H1 (cell line): ENCODE data around the gene TTC29. TPM values are rescaled to one million over a fixed set of nuclear protein-coding genes. Genes with fewer than 3 reads are reported as not detected.

Experiments used
- CTCF ChIA-PET: fragments of 300-600 bp; sonication (Branson Sonifier 250); formaldehyde crosslinking; loops from one replicate; lab custom pipeline; 2021; ENCODE audit not compliant: partially characterized antibody; lab: Charles Lee
- POLR2A ChIA-PET: fragments of 300-600 bp; sonication (Branson Sonifier 250); formaldehyde crosslinking; loops from one replicate; lab custom pipeline; 2021; ENCODE audit warnings: inconsistent platforms; ENCODE audit not compliant: partially characterized antibody; lab: Charles Lee
- DNase-seq, 2 experiments: peaks; one replicate each; pipeline versions ENCODE4 v3.0.0 to v3.0.0-alpha.2; 2010 to 2022; ENCODE audit warnings: low spot score in 2 of 2, low read depth in 1 of 2, mixed read lengths in 1 of 2
- FAIRE-seq: peaks from 2 replicates; lab custom pipeline; 2011; peaks lifted over from hg19 to GRCh38; lab: Jason Lieb, UNC
- H2AFZ ChIP-seq: 2 replicates; pipeline ENCODE4 v1.8.1; 2012; ENCODE audit warnings: low read length, inconsistent platforms
- H2AK5ac ChIP-seq: 2 replicates; pipeline ENCODE4 v1.6.1; 2013; ENCODE audit warnings: low read depth, low read length
- H2BK120ac ChIP-seq: replicated peaks from 2 replicates; pipeline ENCODE3; 2013; ENCODE audit warnings: low read depth, low read length, inconsistent platforms
- H2BK12ac ChIP-seq: 2 replicates; pipeline ENCODE4 v1.6.1; 2013; ENCODE audit warnings: low read depth, low read length
- H2BK15ac ChIP-seq: 2 replicates; pipeline ENCODE4 v1.6.1; 2013; ENCODE audit warnings: low read length
- H2BK20ac ChIP-seq: 2 replicates; pipeline ENCODE4 v1.6.1; 2013; ENCODE audit warnings: low read length
- H2BK5ac ChIP-seq: 2 replicates; pipeline ENCODE4 v1.6.1; 2013; ENCODE audit warnings: low read depth, low read length
- H3K14ac ChIP-seq: 2 replicates; pipeline ENCODE4 v1.6.1; 2013; ENCODE audit warnings: inconsistent platforms; ENCODE audit not compliant: insufficient read length
- H3K18ac ChIP-seq: 2 replicates; pipeline ENCODE4 v1.6.1; 2013; ENCODE audit warnings: low read length; ENCODE audit errors: extremely low read depth
- H3K23ac ChIP-seq: 2 replicates; pipeline ENCODE4 v1.6.1; 2013; ENCODE audit warnings: inconsistent platforms; ENCODE audit not compliant: insufficient read length
- H3K23me2 ChIP-seq: 2 replicates; pipeline ENCODE4 v1.6.1; 2013; ENCODE audit warnings: low read depth, low read length
- H3K27ac ChIP-seq: 2 replicates; pipeline ENCODE4 v1.6.1; 2011; ENCODE audit warnings: low read depth, low read length, inconsistent platforms
- H3K27me3 ChIP-seq, 4 experiments: replicated peaks in 1 of 4; 1 replicate in 1 of 4; 2 replicates in 3 of 4; pipeline versions ENCODE4 v1.6.1 to v1.8.1; 2011 to 2013; ENCODE audit warnings: low read length in 3 of 4, mild to moderate bottlenecking in 3 of 4, inconsistent platforms in 2 of 4, mixed read lengths in 2 of 4, moderate library complexity in 1 of 4; ENCODE audit not compliant: control insufficient read depth in 3 of 4, insufficient read depth in 3 of 4; ENCODE audit errors: extremely low read depth in 1 of 4
- H3K36me3 ChIP-seq, 4 experiments: 2 replicates each; pipeline versions ENCODE4 v1.6.1 to v1.8.1; 2011 to 2013; ENCODE audit warnings: mild to moderate bottlenecking in 4 of 4, low read length in 3 of 4, moderate library complexity in 2 of 4, control low read depth in 1 of 4, inconsistent platforms in 1 of 4; ENCODE audit not compliant: insufficient read depth in 4 of 4, control insufficient read depth in 2 of 4
- H3K4ac ChIP-seq: replicated peaks from 2 replicates; pipeline ENCODE3; 2013; ENCODE audit warnings: low read length, low read depth, mixed read lengths, inconsistent platforms; ENCODE audit not compliant: insufficient read length
- H3K4me1 ChIP-seq, 4 experiments: replicated peaks in 1 of 4; 1 replicate in 1 of 4; 2 replicates in 3 of 4; pipeline versions ENCODE4 v1.6.1 to v1.8.1; 2011 to 2013; ENCODE audit warnings: low read length in 3 of 4, inconsistent platforms in 2 of 4, mixed read lengths in 1 of 4; ENCODE audit not compliant: insufficient read depth in 4 of 4, control insufficient read depth in 3 of 4
- H3K4me2 ChIP-seq, 2 experiments: 2 replicates each; pipeline versions ENCODE4 v1.6.1 to v1.8.1; 2011 to 2013; ENCODE audit warnings: low read depth in 2 of 2, low read length in 2 of 2, control low read depth in 1 of 2, inconsistent platforms in 1 of 2, mild to moderate bottlenecking in 1 of 2; ENCODE audit not compliant: insufficient read depth in 1 of 2
- H3K4me3 ChIP-seq, 4 experiments: fragments of 200-600, 300-600 bp in 1 of 4; sonication (generic), shearing (Covaris generic), sonication (Bioruptor Twin) in 1 of 4; 2 replicates each; pipeline versions ENCODE4 v1.5.1 to v1.8.1; 2011 to 2016; ENCODE audit warnings: low read length in 4 of 4, low read depth in 3 of 4, control low read depth in 2 of 4, inconsistent platforms in 2 of 4, mild to moderate bottlenecking in 2 of 4, mixed read lengths in 1 of 4, moderate library complexity in 1 of 4; ENCODE audit not compliant: insufficient read depth in 2 of 4; ENCODE audit errors: extremely low read depth in 1 of 4
- H3K56ac ChIP-seq: replicated peaks from 2 replicates; pipeline ENCODE3; 2013; ENCODE audit warnings: low read depth, mild to moderate bottlenecking, mixed read lengths, low read length, inconsistent platforms; ENCODE audit not compliant: insufficient read length
- H3K79me1 ChIP-seq: 2 replicates; pipeline ENCODE4 v1.6.1; 2013; ENCODE audit warnings: low read depth, low read length, control low read depth
- H3K79me2 ChIP-seq, 2 experiments: 2 replicates each; pipeline versions ENCODE4 v1.6.1 to v1.8.1; 2012 to 2013; ENCODE audit warnings: low read length in 2 of 2, mild to moderate bottlenecking in 2 of 2, inconsistent platforms in 1 of 2; ENCODE audit not compliant: insufficient read depth in 2 of 2, control insufficient read depth in 1 of 2
- H3K9ac ChIP-seq, 4 experiments: replicated peaks in 1 of 4; 1 replicate in 1 of 4; 2 replicates in 3 of 4; pipeline versions ENCODE4 v1.6.1 to v1.8.1; 2011 to 2013; ENCODE audit warnings: low read depth in 3 of 4, low read length in 3 of 4, control low read depth in 2 of 4, mild to moderate bottlenecking in 2 of 4, moderate library complexity in 2 of 4, inconsistent platforms in 1 of 4; ENCODE audit errors: extremely low read depth in 1 of 4
- H3K9me3 ChIP-seq, 2 experiments: 2 replicates each; pipeline versions ENCODE4 v1.6.1 to v1.8.1; 2012 to 2013; ENCODE audit warnings: mild to moderate bottlenecking in 2 of 2, moderate library complexity in 2 of 2, control low read depth in 1 of 2, inconsistent platforms in 1 of 2, low read depth in 1 of 2, low read length in 1 of 2, mixed read lengths in 1 of 2; ENCODE audit not compliant: insufficient read depth in 2 of 2
- H4K20me1 ChIP-seq, 2 experiments: replicated peaks in 1 of 2; 2 replicates each; pipeline versions ENCODE3 to v1.8.1; 2011 to 2013; ENCODE audit warnings: inconsistent platforms in 2 of 2, low read length in 2 of 2, mild to moderate bottlenecking in 1 of 2; ENCODE audit not compliant: insufficient read depth in 2 of 2, control insufficient read depth in 1 of 2
- H4K5ac ChIP-seq: 2 replicates; pipeline ENCODE4 v1.6.1; 2013; ENCODE audit warnings: low read length, low read depth, mixed read lengths, inconsistent platforms; ENCODE audit not compliant: insufficient read length
- H4K8ac ChIP-seq: 2 replicates; pipeline ENCODE4 v1.8.0; 2013; ENCODE audit warnings: mild to moderate bottlenecking, moderate library complexity, low read length, inconsistent platforms; ENCODE audit not compliant: insufficient read depth; ENCODE audit errors: extremely low read depth
- H4K91ac ChIP-seq: replicated peaks from 2 replicates; pipeline ENCODE3; 2013; ENCODE audit warnings: low read length, mixed read lengths, inconsistent platforms; ENCODE audit not compliant: insufficient read length
- BACH1 ChIP-seq: IDR thresholded peaks from 2 replicates; pipeline ENCODE4 v1.6.1; 2012; ENCODE audit warnings: low read length, improper control_type of control experiment
- CTCF ChIP-seq, 3 experiments: IDR thresholded peaks; 1 replicate in 2 of 3; 2 replicates in 1 of 3; pipeline versions ENCODE4 v1.5.1 to v1.6.1; 2011; ENCODE audit warnings: low read length in 3 of 3, mild to moderate bottlenecking in 3 of 3, inconsistent platforms in 2 of 3, low read depth in 1 of 3, moderate library complexity in 1 of 3; ENCODE audit not compliant: insufficient read depth in 1 of 3; ENCODE audit errors: control extremely low read depth in 1 of 3
- E2F6 ChIP-seq: IDR thresholded peaks from 2 replicates; pipeline ENCODE4 v1.6.1; 2012; ENCODE audit warnings: inconsistent platforms
- EGR1 ChIP-seq: IDR thresholded peaks from 2 replicates; pipeline ENCODE4 v1.6.1; 2011; ENCODE audit warnings: low read depth, low read length, borderline replicate concordance
- MAX ChIP-seq: IDR thresholded peaks from 2 replicates; pipeline ENCODE4 v1.6.1; 2012; ENCODE audit warnings: inconsistent platforms
- NRF1 ChIP-seq: IDR thresholded peaks from 2 replicates; pipeline ENCODE4 v1.6.1; 2011; ENCODE audit warnings: mild to moderate bottlenecking, low read depth, low read length, improper control_type of control experiment
- PHF8 ChIP-seq: fragments of 200-600 bp; sonication (generic); conservative IDR thresholded peaks from 2 replicates; pipeline ENCODE4 v1.7.1; 2012; ENCODE audit warnings: low read depth, mild to moderate bottlenecking, inconsistent platforms, low read length, moderate library complexity
- SIN3A ChIP-seq, 2 experiments: IDR thresholded peaks in 1 of 2; conservative IDR thresholded peaks in 1 of 2; 2 replicates each; pipeline ENCODE4 v1.6.1; 2011 to 2012; ENCODE audit warnings: low read length in 2 of 2, improper control_type of control experiment in 1 of 2, low read depth in 1 of 2, mild to moderate bottlenecking in 1 of 2
- SRF ChIP-seq: IDR thresholded peaks from 2 replicates; pipeline ENCODE4 v1.6.1; 2011; ENCODE audit warnings: mild to moderate bottlenecking, low read depth, low read length, moderate library complexity
- TCF12 ChIP-seq: IDR thresholded peaks from 2 replicates; pipeline ENCODE4 v1.6.1; 2011; ENCODE audit warnings: low read depth, mild to moderate bottlenecking, low read length
- ZNF274 ChIP-seq: IDR thresholded peaks from 2 replicates; pipeline ENCODE4 v1.7.0; 2012; ENCODE audit warnings: low read length, borderline replicate concordance; ENCODE audit errors: extremely low read depth
- WGBS, 2 experiments: shearing (Covaris generic) in 1 of 2; methylation state at CpG; one replicate each; pipeline versions ENCODE4 v1.1.6 to v1.1.7; 2013 to 2015; ENCODE audit warnings: low lambda C conversion rate in 2 of 2, mixed read lengths in 2 of 2, inconsistent platforms in 1 of 2, low coverage in 1 of 2, missing lambda C conversion rate in 1 of 2; ENCODE audit not compliant: insufficient replicate concordance in 2 of 2, insufficient coverage in 1 of 2, insufficient read length in 1 of 2; ENCODE audit errors: extremely low coverage in 1 of 2, missing lambda C conversion rate in 1 of 2; 5-methylcytosine and 5-hydroxymethylcytosine counted together
- polyA plus RNA-seq, 7 experiments: library from polyadenylated mRNA; depleted of rRNA in 3 of 7; stranded (reverse) in 5 of 7; unstranded in 2 of 7; fragments of >200 nt in 5 of 7; fragments of 200-250 nt in 2 of 7; gene quantifications; 1 replicate in 5 of 7; 2 replicates in 1 of 7; 4 replicates in 1 of 7; pipeline versions ENCODE4 v1.2.1 to v1.2.3, GENCODE V29; 2011 to 2013; ENCODE audit warnings: missing spikeins in 2 of 7, mixed read lengths in 2 of 7
- total RNA-seq: library from RNA; stranded (reverse); fragmentation: NEBNext Ultra II Directional; extraction: Animal tissue kit (Norgen Biotek cat#: 25700); gene quantifications from 2 replicates; pipeline ENCODE4 v1.2.1, GENCODE V29; 2021

TTC29 gene
- total and polyA plus RNA-seq, 2 of the 8 experiments (the other 6 are each of a cell fraction or from before 2014, with no cell fraction given): 0.28 TPM; not detected in 1

GRCh38 chr4:146915132-146915531, 30.5 kb downstream of the TTC29 start:
- no peak overlapping the region for H4K8ac ChIP-seq
- no peak overlapping the region for H2BK15ac ChIP-seq
- H2AK5ac ChIP-seq: no peak overlapping the region
- no peak overlapping the region for H3K4ac ChIP-seq
- no peak for DNase-seq
- H3K27me3 ChIP-seq: no peaks in the 10 kb centered on the region
- H3K79me1 ChIP-seq: no peaks in the 10 kb centered on the region
- no peak overlapping the region for H4K5ac ChIP-seq
- H3K9ac ChIP-seq: no peak overlapping the region
- H4K91ac ChIP-seq: no peak overlapping the region
- H3K27ac ChIP-seq: no peak overlapping the region
- H2BK12ac ChIP-seq: no peak overlapping the region
- H3K79me2 ChIP-seq: no peaks in the 10 kb centered on the region
- no peak overlapping the region for H3K18ac ChIP-seq
- WGBS, 2 experiments: 92% methylated on average over 1 of the region's 1 CpG; no CpG with 5 or more reads in 1 of the 2 experiments
- no peak overlapping the region for H3K14ac ChIP-seq
- H3K23ac ChIP-seq: no peak overlapping the region
- no peak overlapping the region for H3K56ac ChIP-seq
- no peaks in the 10 kb centered on the region for H4K20me1 ChIP-seq
- no peaks in the 10 kb centered on the region for H3K9me3 ChIP-seq
- H2BK20ac ChIP-seq: no peak overlapping the region
- no peak for FAIRE-seq
- ChIA-PET POLR2A (no interaction called here), CTCF (interaction anchor here (0.6 to 1.5 kb wide), 9 partner anchors 8 to 576 kb away, joined by 3 to 5 read pairs (median 3); no protein-coding TSS in a partner anchor)
- no peak overlapping the region for H2AFZ ChIP-seq
- H3K4me2 ChIP-seq: no peak overlapping the region
- H3K36me3 ChIP-seq: no peaks in the 10 kb centered on the region
- no peak overlapping the region for H2BK120ac ChIP-seq
- H3K4me1 ChIP-seq: no peaks in the 10 kb centered on the region
- H3K4me3 ChIP-seq: no peak overlapping the region
- H2BK5ac ChIP-seq: no peak overlapping the region
- H3K23me2 ChIP-seq: no peaks in the 10 kb centered on the region; the same call in 1 of the 2 replicates
- TF ChIP-seq BACH1 (no peak), NRF1 (no peak), E2F6 (no peak), SRF (no peak), TCF12 (no peak), PHF8 (no peak), ZNF274 (no peak), SIN3A (conservative IDR thresholded peaks at IDR 0.05 in 1 of 2, IDR thresholded peaks at IDR 0.05 in 1 of 2; ENCODE audit: low read depth in 1 of 2, low read length in 2 of 2) (no peak), MAX (no peak), EGR1 (no peak), CTCF (IDR thresholded peaks at IDR 0.05; ENCODE audit: control extremely low read depth in 1 of 3, insufficient read depth in 1 of 3, low read depth in 1 of 3, low read length in 3 of 3) (no peak)
